WTC11 (cell line): Measurements from ENCODE around the gene PRKCE. TPM values are rescaled to one million over a fixed set of nuclear protein-coding genes. Genes with fewer than 3 reads are reported as not detected.

ENCODE experiments used
- ATAC-seq: fragments of 200-7000 bp; cut with Tn5 transposase; 2 replicates; pipeline ENCODE4 v1.10.0; 2021; ENCODE audit warnings: mild to moderate bottlenecking, moderate library complexity
- CTCF ChIA-PET: fragments of 300-600 bp; sonication (Branson Sonifier 250); formaldehyde crosslinking; loops from one replicate; lab custom pipeline; 2021; ENCODE audit warnings: antibody characterized with exemption; lab: Charles Lee
- POLR2A ChIA-PET: fragments of 350-600 bp; sonication (Branson Sonifier 250); formaldehyde crosslinking; loops from one replicate; lab custom pipeline; 2021; ENCODE audit warnings: antibody characterized with exemption; lab: Charles Lee
- DNase-seq: peaks from one replicate; pipeline ENCODE4 v3.0.0; 2021; ENCODE audit warnings: low spot score
- H3K27ac Mint-ChIP-seq: 2 replicates; pipeline ENCODE4 v1.8.0; 2021; ENCODE audit warnings: mixed read lengths
- H3K27me3 Mint-ChIP-seq: 2 replicates; pipeline ENCODE4 v1.8.0; 2021; ENCODE audit warnings: low read depth, mild to moderate bottlenecking, moderate library complexity, mixed read lengths
- H3K36me3 Mint-ChIP-seq: 2 replicates; pipeline ENCODE4 v1.8.0; 2021; ENCODE audit warnings: mixed read lengths
- H3K4me1 Mint-ChIP-seq: 2 replicates; pipeline ENCODE4 v1.8.0; 2022; ENCODE audit warnings: mixed read lengths
- H3K4me3 Mint-ChIP-seq: 2 replicates; pipeline ENCODE4 v1.8.0; 2021; ENCODE audit warnings: mild to moderate bottlenecking, moderate library complexity, mixed read lengths
- H3K9me3 Mint-ChIP-seq: 2 replicates; pipeline ENCODE4 v1.8.0; 2021; ENCODE audit warnings: mixed read lengths
- CREM ChIP-seq: sonication (generic); formaldehyde crosslinking; IDR thresholded peaks from 2 replicates; pipeline ENCODE4 v1.8.1; 2022; ENCODE audit warnings: mild to moderate bottlenecking, missing genetic modification reagents, moderate library complexity
- GABPB1 ChIP-seq: sonication (generic); formaldehyde crosslinking; IDR thresholded peaks from 2 replicates; pipeline ENCODE4 v1.8.1; 2023; ENCODE audit warnings: mild to moderate bottlenecking, missing genetic modification reagents
- HMGA2 ChIP-seq: fragments of 250-450 bp; sonication (Bioruptor Pico); IDR thresholded peaks from 2 replicates; pipeline ENCODE4 v1.4.0; 2021; ENCODE audit warnings: mild to moderate bottlenecking, moderate library complexity
- NFATC4 ChIP-seq: fragments of 250-450 bp; sonication (Bioruptor Pico); IDR thresholded peaks from 2 replicates; pipeline ENCODE4 v1.9.0; 2021; ENCODE audit warnings: mild to moderate bottlenecking
- NR3C1 ChIP-seq: sonication (generic); formaldehyde crosslinking; conservative IDR thresholded peaks from 2 replicates; pipeline ENCODE4 v1.8.1; 2023; ENCODE audit warnings: low read depth, mild to moderate bottlenecking, missing genetic modification reagents
- TEAD1 ChIP-seq: sonication (generic); formaldehyde crosslinking; IDR thresholded peaks from 2 replicates; pipeline ENCODE4 v1.8.0; 2022; ENCODE audit warnings: mild to moderate bottlenecking, missing genetic modification reagents
- TEAD4 ChIP-seq: sonication (generic); formaldehyde crosslinking; IDR thresholded peaks from 2 replicates; pipeline ENCODE4 v1.8.0; 2022; ENCODE audit warnings: mild to moderate bottlenecking, missing genetic modification reagents
- total RNA-seq: library from RNA; stranded (reverse); gene quantifications from 3 replicates; pipeline ENCODE4 v1.2.3, GENCODE V29; 2021
- TF ChIP-seq, protein P1 (sequence below): fragments of 250-450 bp; sonication (Bioruptor Pico); IDR thresholded peaks from 2 replicates; pipeline ENCODE4 v1.8.0; 2021; ENCODE audit warnings: mild to moderate bottlenecking
- TF ChIP-seq, protein P2 (sequence below): sonication (generic); formaldehyde crosslinking; IDR thresholded peaks from 2 replicates; pipeline ENCODE4 v1.8.0; 2023; ENCODE audit warnings: mild to moderate bottlenecking, missing genetic modification reagents
- TF ChIP-seq, protein P3 (sequence below): fragments of 250-450 bp; sonication (Bioruptor Pico); IDR thresholded peaks from 2 replicates; pipeline ENCODE4 v1.9.0; 2021; ENCODE audit warnings: mild to moderate bottlenecking
- TF ChIP-seq, protein P4 (sequence below): fragments of 250-450 bp; sonication (Bioruptor Pico); IDR thresholded peaks from 2 replicates; pipeline ENCODE4 v1.9.0; 2021; ENCODE audit warnings: mild to moderate bottlenecking, borderline replicate concordance
- TF ChIP-seq, protein P5 (sequence below): sonication (generic); formaldehyde crosslinking; IDR thresholded peaks from 2 replicates; pipeline ENCODE4 v1.8.1; 2022; ENCODE audit warnings: mild to moderate bottlenecking, moderate library complexity, missing genetic modification reagents
- TF ChIP-seq, protein P6 (sequence below): sonication (generic); formaldehyde crosslinking; IDR thresholded peaks from 2 replicates; pipeline ENCODE4 v1.8.1; 2022; ENCODE audit warnings: mild to moderate bottlenecking, missing genetic modification reagents, moderate library complexity, borderline replicate concordance
- TF ChIP-seq, protein P7 (sequence below): sonication (generic); formaldehyde crosslinking; IDR thresholded peaks from 2 replicates; pipeline ENCODE4 v1.8.0; 2022; ENCODE audit warnings: mild to moderate bottlenecking, missing genetic modification reagents
- TF ChIP-seq, protein P8 (sequence below): sonication (generic); formaldehyde crosslinking; IDR thresholded peaks from 2 replicates; pipeline ENCODE4 v1.8.1; 2023; ENCODE audit warnings: mild to moderate bottlenecking, missing genetic modification reagents, moderate library complexity
- TF ChIP-seq, protein P9 (sequence below): sonication (generic); formaldehyde crosslinking; IDR thresholded peaks from 2 replicates; pipeline ENCODE4 v1.8.0; 2022; ENCODE audit warnings: mild to moderate bottlenecking, missing genetic modification reagents
- TF ChIP-seq, protein P10 (sequence below): sonication (generic); formaldehyde crosslinking; IDR thresholded peaks from 2 replicates; pipeline ENCODE4 v1.8.1; 2022; ENCODE audit warnings: missing genetic modification reagents, borderline replicate concordance
- TF ChIP-seq, protein P11 (sequence below): sonication (generic); formaldehyde crosslinking; IDR thresholded peaks from 2 replicates; pipeline ENCODE4 v1.8.1; 2022; ENCODE audit warnings: low read depth, mild to moderate bottlenecking, moderate library complexity, missing genetic modification reagents, borderline replicate concordance
- TF ChIP-seq, protein P12 (sequence below): fragments of 200-600 bp; IDR thresholded peaks from 2 replicates; pipeline ENCODE4 v1.8.0; 2022; ENCODE audit warnings: antibody characterized with exemption

PRKCE gene
- total RNA-seq, 1 experiment from 2014 or later = 5.8 TPM

DNA sequence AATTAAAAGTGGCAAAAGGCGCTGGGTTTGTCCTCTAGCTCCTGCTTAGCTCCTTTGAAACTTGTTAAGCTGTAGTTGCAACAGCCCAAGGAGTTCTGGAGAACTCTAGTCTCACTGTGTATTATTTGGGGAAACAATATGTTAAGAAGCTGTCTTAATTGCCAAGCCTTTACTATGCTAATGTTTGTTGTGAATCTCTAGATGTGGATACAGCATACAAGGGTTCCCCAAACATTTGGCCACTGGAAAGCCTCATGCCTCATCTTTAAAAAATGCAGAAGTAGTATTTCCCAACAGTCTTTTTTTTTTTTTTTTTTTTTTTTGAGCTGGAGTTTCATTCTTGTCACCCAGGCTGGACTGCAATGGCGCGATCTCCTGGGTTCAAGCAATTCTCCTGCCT, 236.7 kb downstream of the PRKCE start:
- Mint-ChIP-seq H3K27ac (no peak overlapping the region), H3K4me1 (peaks cover 15% of the 10 kb centered on the region), H3K27me3 (no peaks in the 10 kb centered on the region; the same call in 1 of the 2 replicates), H3K36me3 (no peaks in the 10 kb centered on the region), H3K9me3 (no peaks in the 10 kb centered on the region), H3K4me3 (no peak overlapping the region)
- DNase-seq (no peak), ATAC-seq (no peak)
- ChIA-PET CTCF (interaction anchor here (0.6 to 1.3 kb wide), 4 partner anchors 19 to 974 kb away, joined by 3 to 4 read pairs (median 4); no protein-coding TSS in a partner anchor), POLR2A (no interaction called here)
- TF ChIP-seq HMGA2 (CRISPR knock-in tag) = no peak
- TF ChIP-seq, protein P1, sequence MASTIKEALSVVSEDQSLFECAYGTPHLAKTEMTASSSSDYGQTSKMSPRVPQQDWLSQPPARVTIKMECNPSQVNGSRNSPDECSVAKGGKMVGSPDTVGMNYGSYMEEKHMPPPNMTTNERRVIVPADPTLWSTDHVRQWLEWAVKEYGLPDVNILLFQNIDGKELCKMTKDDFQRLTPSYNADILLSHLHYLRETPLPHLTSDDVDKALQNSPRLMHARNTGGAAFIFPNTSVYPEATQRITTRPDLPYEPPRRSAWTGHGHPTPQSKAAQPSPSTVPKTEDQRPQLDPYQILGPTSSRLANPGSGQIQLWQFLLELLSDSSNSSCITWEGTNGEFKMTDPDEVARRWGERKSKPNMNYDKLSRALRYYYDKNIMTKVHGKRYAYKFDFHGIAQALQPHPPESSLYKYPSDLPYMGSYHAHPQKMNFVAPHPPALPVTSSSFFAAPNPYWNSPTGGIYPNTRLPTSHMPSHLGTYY (CRISPR knock-in tag) = no peak
- TF ChIP-seq, protein P2, sequence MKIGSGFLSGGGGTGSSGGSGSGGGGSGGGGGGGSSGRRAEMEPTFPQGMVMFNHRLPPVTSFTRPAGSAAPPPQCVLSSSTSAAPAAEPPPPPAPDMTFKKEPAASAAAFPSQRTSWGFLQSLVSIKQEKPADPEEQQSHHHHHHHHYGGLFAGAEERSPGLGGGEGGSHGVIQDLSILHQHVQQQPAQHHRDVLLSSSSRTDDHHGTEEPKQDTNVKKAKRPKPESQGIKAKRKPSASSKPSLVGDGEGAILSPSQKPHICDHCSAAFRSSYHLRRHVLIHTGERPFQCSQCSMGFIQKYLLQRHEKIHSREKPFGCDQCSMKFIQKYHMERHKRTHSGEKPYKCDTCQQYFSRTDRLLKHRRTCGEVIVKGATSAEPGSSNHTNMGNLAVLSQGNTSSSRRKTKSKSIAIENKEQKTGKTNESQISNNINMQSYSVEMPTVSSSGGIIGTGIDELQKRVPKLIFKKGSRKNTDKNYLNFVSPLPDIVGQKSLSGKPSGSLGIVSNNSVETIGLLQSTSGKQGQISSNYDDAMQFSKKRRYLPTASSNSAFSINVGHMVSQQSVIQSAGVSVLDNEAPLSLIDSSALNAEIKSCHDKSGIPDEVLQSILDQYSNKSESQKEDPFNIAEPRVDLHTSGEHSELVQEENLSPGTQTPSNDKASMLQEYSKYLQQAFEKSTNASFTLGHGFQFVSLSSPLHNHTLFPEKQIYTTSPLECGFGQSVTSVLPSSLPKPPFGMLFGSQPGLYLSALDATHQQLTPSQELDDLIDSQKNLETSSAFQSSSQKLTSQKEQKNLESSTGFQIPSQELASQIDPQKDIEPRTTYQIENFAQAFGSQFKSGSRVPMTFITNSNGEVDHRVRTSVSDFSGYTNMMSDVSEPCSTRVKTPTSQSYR (CRISPR knock-in tag) = no peak
- TF ChIP-seq, protein P3, sequence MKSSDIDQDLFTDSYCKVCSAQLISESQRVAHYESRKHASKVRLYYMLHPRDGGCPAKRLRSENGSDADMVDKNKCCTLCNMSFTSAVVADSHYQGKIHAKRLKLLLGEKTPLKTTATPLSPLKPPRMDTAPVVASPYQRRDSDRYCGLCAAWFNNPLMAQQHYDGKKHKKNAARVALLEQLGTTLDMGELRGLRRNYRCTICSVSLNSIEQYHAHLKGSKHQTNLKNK (CRISPR knock-in tag) = no peak
- no peak for TF ChIP-seq CREM (CRISPR knock-in tag)
- TF ChIP-seq, protein P4, sequence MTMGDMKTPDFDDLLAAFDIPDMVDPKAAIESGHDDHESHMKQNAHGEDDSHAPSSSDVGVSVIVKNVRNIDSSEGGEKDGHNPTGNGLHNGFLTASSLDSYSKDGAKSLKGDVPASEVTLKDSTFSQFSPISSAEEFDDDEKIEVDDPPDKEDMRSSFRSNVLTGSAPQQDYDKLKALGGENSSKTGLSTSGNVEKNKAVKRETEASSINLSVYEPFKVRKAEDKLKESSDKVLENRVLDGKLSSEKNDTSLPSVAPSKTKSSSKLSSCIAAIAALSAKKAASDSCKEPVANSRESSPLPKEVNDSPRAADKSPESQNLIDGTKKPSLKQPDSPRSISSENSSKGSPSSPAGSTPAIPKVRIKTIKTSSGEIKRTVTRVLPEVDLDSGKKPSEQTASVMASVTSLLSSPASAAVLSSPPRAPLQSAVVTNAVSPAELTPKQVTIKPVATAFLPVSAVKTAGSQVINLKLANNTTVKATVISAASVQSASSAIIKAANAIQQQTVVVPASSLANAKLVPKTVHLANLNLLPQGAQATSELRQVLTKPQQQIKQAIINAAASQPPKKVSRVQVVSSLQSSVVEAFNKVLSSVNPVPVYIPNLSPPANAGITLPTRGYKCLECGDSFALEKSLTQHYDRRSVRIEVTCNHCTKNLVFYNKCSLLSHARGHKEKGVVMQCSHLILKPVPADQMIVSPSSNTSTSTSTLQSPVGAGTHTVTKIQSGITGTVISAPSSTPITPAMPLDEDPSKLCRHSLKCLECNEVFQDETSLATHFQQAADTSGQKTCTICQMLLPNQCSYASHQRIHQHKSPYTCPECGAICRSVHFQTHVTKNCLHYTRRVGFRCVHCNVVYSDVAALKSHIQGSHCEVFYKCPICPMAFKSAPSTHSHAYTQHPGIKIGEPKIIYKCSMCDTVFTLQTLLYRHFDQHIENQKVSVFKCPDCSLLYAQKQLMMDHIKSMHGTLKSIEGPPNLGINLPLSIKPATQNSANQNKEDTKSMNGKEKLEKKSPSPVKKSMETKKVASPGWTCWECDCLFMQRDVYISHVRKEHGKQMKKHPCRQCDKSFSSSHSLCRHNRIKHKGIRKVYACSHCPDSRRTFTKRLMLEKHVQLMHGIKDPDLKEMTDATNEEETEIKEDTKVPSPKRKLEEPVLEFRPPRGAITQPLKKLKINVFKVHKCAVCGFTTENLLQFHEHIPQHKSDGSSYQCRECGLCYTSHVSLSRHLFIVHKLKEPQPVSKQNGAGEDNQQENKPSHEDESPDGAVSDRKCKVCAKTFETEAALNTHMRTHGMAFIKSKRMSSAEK = no peak
- no peak for TF ChIP-seq TEAD4
- no peak for TF ChIP-seq NR3C1 (CRISPR knock-in tag)
- TF ChIP-seq TEAD1 (CRISPR knock-in tag) = no peak
- TF ChIP-seq GABPB1 (CRISPR knock-in tag) = no peak
- TF ChIP-seq, protein P5, sequence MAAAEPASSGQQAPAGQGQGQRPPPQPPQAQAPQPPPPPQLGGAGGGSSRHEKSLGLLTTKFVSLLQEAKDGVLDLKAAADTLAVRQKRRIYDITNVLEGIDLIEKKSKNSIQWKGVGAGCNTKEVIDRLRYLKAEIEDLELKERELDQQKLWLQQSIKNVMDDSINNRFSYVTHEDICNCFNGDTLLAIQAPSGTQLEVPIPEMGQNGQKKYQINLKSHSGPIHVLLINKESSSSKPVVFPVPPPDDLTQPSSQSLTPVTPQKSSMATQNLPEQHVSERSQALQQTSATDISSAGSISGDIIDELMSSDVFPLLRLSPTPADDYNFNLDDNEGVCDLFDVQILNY (CRISPR knock-in tag) = no peak
- TF ChIP-seq, protein P6, sequence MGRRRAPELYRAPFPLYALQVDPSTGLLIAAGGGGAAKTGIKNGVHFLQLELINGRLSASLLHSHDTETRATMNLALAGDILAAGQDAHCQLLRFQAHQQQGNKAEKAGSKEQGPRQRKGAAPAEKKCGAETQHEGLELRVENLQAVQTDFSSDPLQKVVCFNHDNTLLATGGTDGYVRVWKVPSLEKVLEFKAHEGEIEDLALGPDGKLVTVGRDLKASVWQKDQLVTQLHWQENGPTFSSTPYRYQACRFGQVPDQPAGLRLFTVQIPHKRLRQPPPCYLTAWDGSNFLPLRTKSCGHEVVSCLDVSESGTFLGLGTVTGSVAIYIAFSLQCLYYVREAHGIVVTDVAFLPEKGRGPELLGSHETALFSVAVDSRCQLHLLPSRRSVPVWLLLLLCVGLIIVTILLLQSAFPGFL = no peak
- TF ChIP-seq, protein P7, sequence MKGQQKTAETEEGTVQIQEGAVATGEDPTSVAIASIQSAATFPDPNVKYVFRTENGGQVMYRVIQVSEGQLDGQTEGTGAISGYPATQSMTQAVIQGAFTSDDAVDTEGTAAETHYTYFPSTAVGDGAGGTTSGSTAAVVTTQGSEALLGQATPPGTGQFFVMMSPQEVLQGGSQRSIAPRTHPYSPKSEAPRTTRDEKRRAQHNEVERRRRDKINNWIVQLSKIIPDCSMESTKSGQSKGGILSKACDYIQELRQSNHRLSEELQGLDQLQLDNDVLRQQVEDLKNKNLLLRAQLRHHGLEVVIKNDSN (CRISPR knock-in tag) = no peak
- TF ChIP-seq, protein P8, sequence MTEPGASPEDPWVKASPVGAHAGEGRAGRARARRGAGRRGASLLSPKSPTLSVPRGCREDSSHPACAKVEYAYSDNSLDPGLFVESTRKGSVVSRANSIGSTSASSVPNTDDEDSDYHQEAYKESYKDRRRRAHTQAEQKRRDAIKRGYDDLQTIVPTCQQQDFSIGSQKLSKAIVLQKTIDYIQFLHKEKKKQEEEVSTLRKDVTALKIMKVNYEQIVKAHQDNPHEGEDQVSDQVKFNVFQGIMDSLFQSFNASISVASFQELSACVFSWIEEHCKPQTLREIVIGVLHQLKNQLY (CRISPR knock-in tag) = no peak
- TF ChIP-seq, protein P9, sequence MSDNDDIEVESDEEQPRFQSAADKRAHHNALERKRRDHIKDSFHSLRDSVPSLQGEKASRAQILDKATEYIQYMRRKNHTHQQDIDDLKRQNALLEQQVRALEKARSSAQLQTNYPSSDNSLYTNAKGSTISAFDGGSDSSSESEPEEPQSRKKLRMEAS (CRISPR knock-in tag) = no peak
- TF ChIP-seq NFATC4 = no peak
- TF ChIP-seq, protein P10, sequence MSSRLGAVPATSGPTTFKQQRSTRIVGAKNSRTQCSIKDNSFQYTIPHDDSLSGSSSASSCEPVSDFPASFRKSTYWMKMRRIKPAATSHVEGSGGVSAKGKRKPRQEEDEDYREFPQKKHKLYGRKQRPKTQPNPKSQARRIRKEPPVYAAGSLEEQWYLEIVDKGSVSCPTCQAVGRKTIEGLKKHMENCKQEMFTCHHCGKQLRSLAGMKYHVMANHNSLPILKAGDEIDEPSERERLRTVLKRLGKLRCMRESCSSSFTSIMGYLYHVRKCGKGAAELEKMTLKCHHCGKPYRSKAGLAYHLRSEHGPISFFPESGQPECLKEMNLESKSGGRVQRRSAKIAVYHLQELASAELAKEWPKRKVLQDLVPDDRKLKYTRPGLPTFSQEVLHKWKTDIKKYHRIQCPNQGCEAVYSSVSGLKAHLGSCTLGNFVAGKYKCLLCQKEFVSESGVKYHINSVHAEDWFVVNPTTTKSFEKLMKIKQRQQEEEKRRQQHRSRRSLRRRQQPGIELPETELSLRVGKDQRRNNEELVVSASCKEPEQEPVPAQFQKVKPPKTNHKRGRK (CRISPR knock-in tag) = no peak
- TF ChIP-seq, protein P11, sequence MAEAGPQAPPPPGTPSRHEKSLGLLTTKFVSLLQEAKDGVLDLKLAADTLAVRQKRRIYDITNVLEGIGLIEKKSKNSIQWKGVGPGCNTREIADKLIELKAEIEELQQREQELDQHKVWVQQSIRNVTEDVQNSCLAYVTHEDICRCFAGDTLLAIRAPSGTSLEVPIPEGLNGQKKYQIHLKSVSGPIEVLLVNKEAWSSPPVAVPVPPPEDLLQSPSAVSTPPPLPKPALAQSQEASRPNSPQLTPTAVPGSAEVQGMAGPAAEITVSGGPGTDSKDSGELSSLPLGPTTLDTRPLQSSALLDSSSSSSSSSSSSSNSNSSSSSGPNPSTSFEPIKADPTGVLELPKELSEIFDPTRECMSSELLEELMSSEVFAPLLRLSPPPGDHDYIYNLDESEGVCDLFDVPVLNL (CRISPR knock-in tag) = no peak
- TF ChIP-seq, protein P12, sequence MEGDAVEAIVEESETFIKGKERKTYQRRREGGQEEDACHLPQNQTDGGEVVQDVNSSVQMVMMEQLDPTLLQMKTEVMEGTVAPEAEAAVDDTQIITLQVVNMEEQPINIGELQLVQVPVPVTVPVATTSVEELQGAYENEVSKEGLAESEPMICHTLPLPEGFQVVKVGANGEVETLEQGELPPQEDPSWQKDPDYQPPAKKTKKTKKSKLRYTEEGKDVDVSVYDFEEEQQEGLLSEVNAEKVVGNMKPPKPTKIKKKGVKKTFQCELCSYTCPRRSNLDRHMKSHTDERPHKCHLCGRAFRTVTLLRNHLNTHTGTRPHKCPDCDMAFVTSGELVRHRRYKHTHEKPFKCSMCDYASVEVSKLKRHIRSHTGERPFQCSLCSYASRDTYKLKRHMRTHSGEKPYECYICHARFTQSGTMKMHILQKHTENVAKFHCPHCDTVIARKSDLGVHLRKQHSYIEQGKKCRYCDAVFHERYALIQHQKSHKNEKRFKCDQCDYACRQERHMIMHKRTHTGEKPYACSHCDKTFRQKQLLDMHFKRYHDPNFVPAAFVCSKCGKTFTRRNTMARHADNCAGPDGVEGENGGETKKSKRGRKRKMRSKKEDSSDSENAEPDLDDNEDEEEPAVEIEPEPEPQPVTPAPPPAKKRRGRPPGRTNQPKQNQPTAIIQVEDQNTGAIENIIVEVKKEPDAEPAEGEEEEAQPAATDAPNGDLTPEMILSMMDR = no peak
- TF ChIP-seq, all 79 proteins: peak for 0
